Panc1 (cell line): ENCODE measurements around the gene LYST. TPM values are rescaled to one million over a fixed set of nuclear protein-coding genes. Genes with fewer than 3 reads are reported as not detected.

Source experiments
- ATAC-seq: fragments of 200-7000 bp; cut with Tn5 transposase; 2 replicates; pipeline ENCODE4 v1.9.1; 2020; ENCODE audit warnings: mild to moderate bottlenecking, moderate library complexity
- BruUV-seq: library from RNA; stranded (reverse); fragments of 400-500 nt; replicated peaks from 2 replicates; lab custom pipeline; 2021; lab: Mats Ljungman, UMichigan
- CTCF ChIA-PET: fragments of 300-600 bp; sonication (Branson Sonifier 250); formaldehyde crosslinking; loops from one replicate; lab custom pipeline; 2022; ENCODE audit warnings: antibody characterized with exemption; lab: Charles Lee
- POLR2A ChIA-PET: fragments of 300-600 bp; sonication (Branson Sonifier 250); formaldehyde crosslinking; loops from one replicate; lab custom pipeline; 2022; ENCODE audit warnings: antibody characterized with exemption; lab: Charles Lee
- DNase-seq: peaks from one replicate; pipeline ENCODE4 v3.0.0-alpha.2; 2010; ENCODE audit warnings: low read depth, low spot score
- H3K27ac ChIP-seq: 2 replicates; pipeline ENCODE4 v1.5.1; 2011; ENCODE audit warnings: mild to moderate bottlenecking, low read length, inconsistent platforms
- H3K27me3 ChIP-seq: fragments of 200-500 bp; sonication (Bioruptor generic); 2 replicates; pipeline ENCODE4 v1.6.0; 2014; ENCODE audit warnings: low read length, inconsistent platforms; ENCODE audit not compliant: control insufficient read depth, insufficient read depth
- H3K36me3 ChIP-seq: fragments of 200-500 bp; sonication (Bioruptor generic); 2 replicates; pipeline ENCODE4 v1.5.1; 2014; ENCODE audit warnings: inconsistent platforms, mild to moderate bottlenecking, low read length, moderate library complexity; ENCODE audit not compliant: control insufficient read depth, insufficient read depth
- H3K4me1 ChIP-seq: 2 replicates; pipeline ENCODE4 v1.5.1; 2011; ENCODE audit warnings: inconsistent platforms, mild to moderate bottlenecking, low read length, moderate library complexity; ENCODE audit not compliant: control insufficient read depth, insufficient read depth
- H3K4me3 ChIP-seq, 2 experiments: 2 replicates each; pipeline ENCODE4 v1.5.1; 2011 to 2012; ENCODE audit warnings: low read depth in 2 of 2, low read length in 2 of 2, mild to moderate bottlenecking in 2 of 2, inconsistent platforms in 1 of 2, moderate library complexity in 1 of 2
- H3K9me3 ChIP-seq: fragments of 200-500 bp; sonication (Bioruptor generic); 2 replicates; pipeline ENCODE4 v1.5.1; 2014; ENCODE audit warnings: low read depth, mild to moderate bottlenecking, inconsistent platforms, low read length, moderate library complexity; ENCODE audit not compliant: control insufficient read depth, insufficient read depth
- CTCF ChIP-seq: fragments of 450-650 bp; IDR thresholded peaks from 2 replicates; pipeline ENCODE4 v1.5.1; 2017; ENCODE audit warnings: mild to moderate bottlenecking
- POLR2AphosphoS5 ChIP-seq: IDR thresholded peaks from 2 replicates; pipeline ENCODE4 v1.6.1; 2012; ENCODE audit warnings: mild to moderate bottlenecking, low read depth, low read length, moderate library complexity
- REST ChIP-seq, 2 experiments: IDR thresholded peaks; 2 replicates each; pipeline ENCODE4 v1.6.1; 2011 to 2012; ENCODE audit warnings: low read depth in 2 of 2, control low read depth in 1 of 2, low read length in 1 of 2, mild to moderate bottlenecking in 1 of 2, moderate library complexity in 1 of 2; ENCODE audit not compliant: insufficient read depth in 1 of 2
- SIN3A ChIP-seq: IDR thresholded peaks from 2 replicates; pipeline ENCODE4 v1.6.1; 2012; ENCODE audit warnings: low read depth, mild to moderate bottlenecking, low read length, moderate library complexity, borderline replicate concordance; ENCODE audit not compliant: insufficient read depth
- TCF7L2 ChIP-seq: IDR thresholded peaks from 2 replicates; pipeline ENCODE4 v1.6.1; 2011; ENCODE audit warnings: mild to moderate bottlenecking, low read depth, low read length, inconsistent platforms
- in situ Hi-C: cut with HindIII; loops from 2 replicates; pipeline ENCODE4 v1.10.0; 2016; ENCODE audit warnings: low sequenced_read_pairs, low pct_unique_long_range_greater_than_20kb
- intact Hi-C: fragments of 100-400 bp; cut with micrococcal nuclease; formaldehyde crosslinking; loops from one replicate; pipeline ENCODE4 v1.10.0; 2022; ENCODE audit not compliant: unreplicated experiment
- total RNA-seq: library from RNA; stranded (reverse); gene quantifications from one replicate; pipeline ENCODE4 v1.2.1, GENCODE V29; 2021; ENCODE audit not compliant: unreplicated experiment

The LYST gene
- total RNA-seq, 1 experiment from 2014 or later = 75.2 TPM

GRCh38 chr1:235902677-235903542 is 36.2 kb upstream of the LYST start:
- CTCF ChIA-PET = interaction anchor here (0.6 to 0.9 kb wide), 3 partner anchors 45 to 306 kb away, joined by 3 to 10 read pairs (median 5); no protein-coding TSS in a partner anchor
- peak; percentile 86 for DNase-seq
- peak overlapping the region; percentile 99 for H3K27ac ChIP-seq
- no peaks in the 10 kb centered on the region for H3K36me3 ChIP-seq
- H3K9me3 ChIP-seq = no peaks in the 10 kb centered on the region; the same call in 1 of the 2 replicates
- no TSS peak for BruUV-seq
- peak; percentile 92 for ATAC-seq
- H3K4me3 ChIP-seq = peak overlapping the region in 1 of 2 experiments; percentile 17; a peak in 1 of 4 replicates
- peaks cover 53% of the 10 kb centered on the region for H3K4me1 ChIP-seq
- peak; percentile 59; the same call in 1 of the 2 replicates for TF ChIP-seq POLR2AphosphoS5
- TF ChIP-seq CTCF = no peak
- 0 out of 2 replicates have a peak, but pooled peaks have one; percentile 55 for TF ChIP-seq SIN3A
- peak; percentile 79 for TF ChIP-seq TCF7L2
- TF ChIP-seq REST (IDR thresholded peaks at IDR 0.05; ENCODE audit: insufficient read depth in 1 of 2, low read depth in 2 of 2, low read length in 1 of 2) = no peak
- POLR2A ChIA-PET = interaction anchor here (0.6 to 1.0 kb wide), 7 partner anchors 14 to 1416 kb away, joined by 3 to 9 read pairs (median 4); no protein-coding TSS in a partner anchor
- intact Hi-C loops (no loop called here), in situ Hi-C loops (no loop called here)
- H3K27me3 ChIP-seq = no peaks in the 10 kb centered on the region

GRCh38 chr1:235901461-235901860 is 34.8 kb upstream of the LYST start:
- H3K4me1 ChIP-seq = peaks cover 42% of the 10 kb centered on the region
- H3K27ac ChIP-seq = peak overlapping the region; percentile 99
- intact Hi-C loops (no loop called here), in situ Hi-C loops (no loop called here)
- POLR2A ChIA-PET = interaction anchor here (0.5 to 0.6 kb wide), 2 partner anchors 31 to 157 kb away, joined by 3 to 4 read pairs; no protein-coding TSS in a partner anchor
- no peaks in the 10 kb centered on the region; the same call in 1 of the 2 replicates for H3K9me3 ChIP-seq
- CTCF ChIA-PET = interaction anchor here (0.8 kb wide), 1 partner anchor 71 kb away, joined by 3 read pairs; no protein-coding TSS in a partner anchor
- no peaks in the 10 kb centered on the region for H3K27me3 ChIP-seq
- DNase-seq (no peak), ATAC-seq (no peak)
- H3K4me3 ChIP-seq = no peak overlapping the region
- TF ChIP-seq CTCF = no peak
- no peak for TF ChIP-seq POLR2AphosphoS5
- no peak for TF ChIP-seq SIN3A
- TF ChIP-seq TCF7L2 = no peak
- no peak for TF ChIP-seq REST (IDR thresholded peaks at IDR 0.05; ENCODE audit: insufficient read depth in 1 of 2, low read depth in 2 of 2, low read length in 1 of 2)
- H3K36me3 ChIP-seq = no peaks in the 10 kb centered on the region
- BruUV-seq = no TSS peak
